C4-2B (cell line): ENCODE measurements around the gene TMEM60.

Experiments
- CTCF ChIP-seq: fragments of 450-650 bp; conservative IDR thresholded peaks from 2 replicates; pipeline ENCODE4 v1.5.1; 2017; ENCODE audit warnings: mild to moderate bottlenecking
- ZFX ChIP-seq: fragments of 450-650 bp; IDR thresholded peaks from 2 replicates; pipeline ENCODE4 v1.6.1; 2017

- TF ChIP-seq CTCF (no peak), ZFX (no peak)
Measured at GRCh38 chr7:77746164-77746823, 51.9 kb downstream of the TMEM60 start.
